Naive B cell (primary cell): ENCODE data around the gene ANXA2. TPM values are rescaled to one million over a fixed set of nuclear protein-coding genes. Genes with fewer than 3 reads are reported as not detected.
"Not testable (repeated sequence)": the region's sequence is repeated elsewhere in the genome, so short reads cannot be mapped to it uniquely, and the experiment has no call there.

Source experiments
- ATAC-seq, 2 donors: fragments of 150-1000 bp; cut with Tn5 transposase; 2 replicates each; pipeline ENCODE4 v1.10.0; 2021; ENCODE audit warnings: low read depth in 2 of 2, mild to moderate bottlenecking in 2 of 2, moderate library complexity in 2 of 2
- DNase-seq: peaks from one replicate; pipeline ENCODE4 v3.0.0; 2022
- H3K27ac Mint-ChIP-seq, 6 donors: one replicate each; pipeline ENCODE4 v1.8.0; 2020 to 2022; ENCODE audit warnings: mild to moderate bottlenecking in 6 of 6, mixed read lengths in 6 of 6, moderate library complexity in 5 of 6, inconsistent platforms in 2 of 6
- H3K27me3 Mint-ChIP-seq, 3 donors: one replicate each; pipeline ENCODE4 v1.8.0; 2021 to 2022; ENCODE audit warnings: mixed read lengths in 3 of 3, mild to moderate bottlenecking in 1 of 3
- H3K36me3 Mint-ChIP-seq, 2 donors: one replicate each; pipeline ENCODE4 v1.8.0; 2020 to 2022; ENCODE audit warnings: mixed read lengths in 2 of 2, inconsistent platforms in 1 of 2, mild to moderate bottlenecking in 1 of 2
- H3K4me1 Mint-ChIP-seq, 3 donors: one replicate each; pipeline ENCODE4 v1.8.0; 2020 to 2022; ENCODE audit warnings: mixed read lengths in 3 of 3, inconsistent platforms in 1 of 3, mild to moderate bottlenecking in 1 of 3, moderate library complexity in 1 of 3
- H3K4me3 Mint-ChIP-seq, 8 donors: one replicate each; pipeline ENCODE4 v1.8.0; 2020 to 2022; ENCODE audit warnings: mild to moderate bottlenecking in 8 of 8, mixed read lengths in 8 of 8, moderate library complexity in 8 of 8, inconsistent platforms in 2 of 8
- H3K9me3 Mint-ChIP-seq, 7 donors: one replicate each; pipeline ENCODE4 v1.8.0; 2020 to 2022; ENCODE audit warnings: mixed read lengths in 7 of 7, mild to moderate bottlenecking in 5 of 7, inconsistent platforms in 2 of 7, moderate library complexity in 1 of 7
- polyA plus RNA-seq, 6 donors: library from polyadenylated mRNA; unstranded; fragments of 300-500 nt; fragmentation: Illumina TruSeq; gene quantifications; one replicate each; pipeline ENCODE4 v1.2.3, GENCODE V29; 2021; ENCODE audit warnings: low read depth in 6 of 6

The ANXA2 gene
- polyA plus RNA-seq, 6 donors from 2014 or later, result 111 to 188 (median 148) TPM

DNA sequence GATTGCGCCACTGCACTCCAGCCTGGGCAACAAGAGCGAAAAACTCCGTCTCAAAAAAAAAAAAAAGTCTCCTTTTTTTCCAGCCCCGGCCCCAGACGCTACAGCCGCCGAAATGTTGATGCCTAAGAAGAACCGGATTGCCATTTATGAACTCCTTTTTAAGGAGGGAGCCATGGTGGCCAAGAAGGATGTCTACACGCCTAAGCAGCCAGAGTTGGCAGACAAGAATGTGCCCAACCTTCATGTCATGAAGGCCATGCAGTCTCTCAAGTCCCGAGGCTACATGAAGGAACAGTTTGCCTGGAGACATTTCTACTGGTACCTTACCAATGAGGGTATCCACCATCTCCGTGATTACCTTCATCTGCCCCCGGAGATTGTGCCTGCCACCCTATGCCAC, 6.6 kb upstream of the ANXA2 start:
- H3K9me3 Mint-ChIP-seq, DNase-seq, H3K36me3 Mint-ChIP-seq, ATAC-seq, H3K27me3 Mint-ChIP-seq, H3K27ac Mint-ChIP-seq: not testable (repeated sequence)
- Mint-ChIP-seq H3K4me3 (peak overlapping the region in 1 of 8 donors; percentile 35), H3K4me1 (peaks cover 11 to 19% (median 18%) of the 10 kb centered on the region in 3 donors)

DNA sequence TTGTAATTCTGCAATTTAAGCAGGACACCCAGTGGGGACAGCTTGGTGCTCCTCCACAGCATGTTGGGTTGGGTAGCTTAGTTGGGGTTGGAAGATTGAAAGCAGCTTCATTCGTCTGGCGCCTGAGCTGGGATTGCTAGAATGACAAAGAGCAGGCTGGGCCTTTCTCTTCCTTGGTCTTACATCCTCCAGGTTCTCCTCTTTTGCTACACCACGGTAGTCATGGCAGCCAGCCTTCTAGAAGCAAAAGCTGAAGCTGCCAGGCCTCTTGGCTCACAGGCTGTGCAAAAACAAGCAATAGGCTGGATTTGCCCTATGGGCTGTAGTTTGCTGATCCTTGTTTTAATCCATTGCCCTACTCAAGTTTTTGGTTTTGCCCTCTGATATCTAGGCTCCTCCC, 3.2 kb upstream of the ANXA2 start:
- Mint-ChIP-seq H3K27me3 (no peaks in the 10 kb centered on the region), H3K36me3 (no peaks in the 10 kb centered on the region), H3K4me1 (peaks cover 22 to 24% (median 23%) of the 10 kb centered on the region in 3 donors), H3K4me3 (peak overlapping the region in 2 of 8 donors; percentile 58 to 67), H3K9me3 (no peaks in the 10 kb centered on the region), H3K27ac (peak overlapping the region in 2 of 6 donors; percentile 33 to 87)
- DNase-seq (no peak), ATAC-seq (no peak)

DNA sequence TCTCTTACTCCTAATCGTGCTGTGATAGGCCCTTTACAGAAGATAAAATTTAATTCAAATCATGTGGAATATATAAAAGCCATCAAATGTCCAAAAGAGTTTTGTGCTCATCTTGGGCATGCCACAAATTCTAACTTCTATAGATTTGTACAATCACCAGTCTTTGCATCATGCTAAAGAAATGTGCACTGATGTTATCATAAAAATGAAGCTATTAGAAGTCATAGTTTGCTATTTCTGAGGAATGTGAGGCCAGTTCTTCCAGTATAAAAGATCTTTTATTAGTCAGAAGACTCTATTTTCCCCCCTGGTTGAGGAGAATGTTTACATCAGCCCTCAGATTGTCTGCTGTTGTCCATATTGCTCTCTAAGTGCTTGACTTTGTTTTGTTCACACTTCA, 2.1 kb upstream of the ANXA2 start:
- H3K4me1 Mint-ChIP-seq, result peaks cover 23 to 24% (median 23%) of the 10 kb centered on the region in 3 donors
- H3K4me3 Mint-ChIP-seq, result peak overlapping the region in 4 of 8 donors; percentile 87 to 96 (median 92)
- H3K9me3 Mint-ChIP-seq, result no peaks in the 10 kb centered on the region
- no peaks in the 10 kb centered on the region for H3K27me3 Mint-ChIP-seq
- DNase-seq, result no peak
- H3K36me3 Mint-ChIP-seq, result no peaks in the 10 kb centered on the region
- H3K27ac Mint-ChIP-seq, result no peak overlapping the region
- no peak for ATAC-seq

DNA sequence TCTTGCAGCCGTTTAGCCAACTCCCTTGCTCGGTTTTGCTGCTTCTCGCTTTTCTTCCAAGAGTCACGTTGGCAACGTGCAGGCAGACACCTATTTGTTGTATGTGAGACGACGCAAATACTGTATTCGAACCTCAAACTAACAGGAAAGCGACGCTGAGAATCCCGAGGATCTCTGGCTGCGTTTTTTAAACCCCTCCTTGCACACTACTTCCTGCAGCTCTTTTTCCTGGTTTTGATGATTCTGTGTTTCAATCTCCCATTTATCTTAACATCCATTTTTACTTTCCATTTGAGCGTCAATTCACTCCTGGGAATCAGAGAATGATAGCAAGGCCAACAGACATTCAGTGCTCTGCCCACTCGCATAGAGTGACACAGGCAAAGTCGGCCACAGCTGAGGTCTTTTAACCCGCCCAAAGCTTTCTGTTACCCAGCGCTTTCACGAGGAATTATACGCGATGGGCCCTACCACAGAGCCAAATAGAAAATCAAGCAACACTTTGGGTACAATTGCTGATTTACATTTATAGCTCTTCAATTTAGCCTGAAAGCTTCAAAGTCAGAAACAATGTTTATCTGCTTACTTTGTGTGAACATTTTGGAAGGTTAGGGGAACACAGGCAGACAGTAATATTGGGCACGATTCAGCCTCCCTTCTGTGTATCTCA, 1.6 kb upstream of the ANXA2 start:
- no peak for DNase-seq
- peak overlapping the region in 5 of 6 donors; percentile 6 to 97 (median 86) for H3K27ac Mint-ChIP-seq

DNA sequence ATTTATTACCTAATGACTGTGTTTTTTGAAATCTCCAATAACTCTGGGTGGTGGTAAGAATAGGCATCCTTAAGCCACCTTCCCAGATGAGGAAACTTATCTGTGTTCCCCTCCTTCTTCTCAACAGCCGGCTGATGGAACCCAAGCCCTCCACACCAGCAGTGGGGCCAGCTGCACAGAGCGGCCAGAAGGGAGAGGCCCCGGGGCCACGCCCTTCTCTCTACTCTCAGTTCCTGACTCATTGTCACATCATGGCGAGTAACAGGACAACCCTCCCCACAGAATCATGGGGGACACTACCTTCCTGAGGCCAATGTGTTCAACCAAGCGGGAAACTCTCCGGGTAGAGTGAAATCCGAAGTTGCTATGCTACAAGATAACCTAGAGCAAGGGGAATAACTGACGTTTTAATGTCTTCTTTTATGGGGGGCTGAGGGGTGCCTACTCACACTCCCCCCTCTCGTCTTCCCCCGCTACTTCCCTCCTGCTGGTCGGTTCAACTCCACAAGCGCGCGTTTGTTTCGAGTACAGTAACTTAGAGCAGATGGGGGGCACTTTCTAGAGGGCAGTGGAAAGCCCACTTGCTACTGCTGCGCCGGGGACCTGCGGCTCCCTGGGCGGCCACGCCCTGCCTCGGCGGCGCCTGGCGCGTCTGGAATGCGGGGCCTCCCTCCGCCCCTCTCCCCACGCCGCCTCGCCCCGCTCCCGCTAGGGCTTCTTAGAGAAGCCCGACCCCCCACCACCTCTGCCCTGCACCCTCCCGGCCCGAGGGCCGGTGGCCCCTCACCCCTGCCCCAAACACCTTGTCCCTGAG, 621 bp downstream of the ANXA2 start:
- H3K9me3 Mint-ChIP-seq, result no peaks in the 10 kb centered on the region
- peaks cover 0 to 13% of the 10 kb centered on the region in 2 donors for H3K36me3 Mint-ChIP-seq
- peak; percentile 29 for DNase-seq
- H3K27ac Mint-ChIP-seq, result peak overlapping the region in 4 of 6 donors; percentile 60 to 79 (median 68)
- peaks cover 23 to 30% (median 29%) of the 10 kb centered on the region in 3 donors for H3K4me1 Mint-ChIP-seq
- peak overlapping the region; percentile 85 to 92 (median 90) for H3K4me3 Mint-ChIP-seq
- peak; percentile 32 to 33 for ATAC-seq
- no peaks in the 10 kb centered on the region for H3K27me3 Mint-ChIP-seq

More for the DNA sequence above, 1.6 kb upstream of the ANXA2 start:
- no peak for ATAC-seq
- Mint-ChIP-seq H3K36me3 (no peaks in the 10 kb centered on the region), H3K9me3 (no peaks in the 10 kb centered on the region), H3K4me1 (peaks cover 23 to 24% (median 23%) of the 10 kb centered on the region in 3 donors), H3K4me3 (peak overlapping the region; percentile 87 to 96 (median 91)), H3K27me3 (no peaks in the 10 kb centered on the region)

DNA sequence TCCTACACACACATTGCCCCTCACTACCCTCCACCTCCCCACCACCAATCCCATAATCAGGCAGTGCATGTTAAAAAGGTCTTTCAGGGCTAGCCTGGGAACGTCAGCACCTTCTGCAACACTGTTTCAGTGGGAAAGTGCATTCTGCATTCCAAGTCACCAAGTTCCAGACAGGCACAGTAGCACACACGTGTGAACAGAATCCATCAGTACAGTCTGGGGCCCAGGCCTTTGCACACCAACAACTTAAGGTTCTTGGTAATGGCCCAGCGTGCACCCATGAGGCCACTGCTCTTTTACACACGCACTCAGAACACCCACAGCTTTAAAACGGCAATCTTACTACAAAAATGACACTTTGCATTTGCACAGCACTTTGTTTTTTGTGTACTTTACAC, 1.2 kb downstream of the ANXA2 start:
- Mint-ChIP-seq H3K36me3 (peaks cover 0 to 13% of the 10 kb centered on the region in 2 donors), H3K27ac (peak overlapping the region in 1 of 6 donors; percentile 79), H3K4me3 (peak overlapping the region; percentile 85 to 92 (median 90)), H3K9me3 (no peaks in the 10 kb centered on the region), H3K27me3 (no peaks in the 10 kb centered on the region), H3K4me1 (peaks cover 23 to 30% (median 29%) of the 10 kb centered on the region in 3 donors)
- DNase-seq (no peak), ATAC-seq (no peak)

DNA sequence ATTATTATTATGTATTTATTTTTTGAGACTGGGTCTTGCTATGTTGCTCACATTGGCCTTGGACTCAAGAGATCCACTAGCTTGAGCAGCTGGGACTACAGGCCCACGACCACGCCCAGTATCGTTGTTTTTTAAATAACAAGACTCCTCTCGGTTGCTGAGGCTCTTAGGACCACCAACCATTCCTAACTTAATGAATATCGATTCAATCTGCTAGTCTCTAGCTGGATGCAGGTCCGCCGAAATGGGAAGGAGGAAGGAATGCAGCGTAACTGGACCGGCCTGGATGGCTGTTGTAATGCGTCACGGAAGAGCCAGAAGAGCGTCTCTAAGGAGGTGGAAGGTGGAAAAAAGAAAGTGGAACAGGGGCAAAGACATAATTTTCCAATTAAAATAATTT, 1.7 kb downstream of the ANXA2 start:
- no peaks in the 10 kb centered on the region for H3K27me3 Mint-ChIP-seq

DNA sequence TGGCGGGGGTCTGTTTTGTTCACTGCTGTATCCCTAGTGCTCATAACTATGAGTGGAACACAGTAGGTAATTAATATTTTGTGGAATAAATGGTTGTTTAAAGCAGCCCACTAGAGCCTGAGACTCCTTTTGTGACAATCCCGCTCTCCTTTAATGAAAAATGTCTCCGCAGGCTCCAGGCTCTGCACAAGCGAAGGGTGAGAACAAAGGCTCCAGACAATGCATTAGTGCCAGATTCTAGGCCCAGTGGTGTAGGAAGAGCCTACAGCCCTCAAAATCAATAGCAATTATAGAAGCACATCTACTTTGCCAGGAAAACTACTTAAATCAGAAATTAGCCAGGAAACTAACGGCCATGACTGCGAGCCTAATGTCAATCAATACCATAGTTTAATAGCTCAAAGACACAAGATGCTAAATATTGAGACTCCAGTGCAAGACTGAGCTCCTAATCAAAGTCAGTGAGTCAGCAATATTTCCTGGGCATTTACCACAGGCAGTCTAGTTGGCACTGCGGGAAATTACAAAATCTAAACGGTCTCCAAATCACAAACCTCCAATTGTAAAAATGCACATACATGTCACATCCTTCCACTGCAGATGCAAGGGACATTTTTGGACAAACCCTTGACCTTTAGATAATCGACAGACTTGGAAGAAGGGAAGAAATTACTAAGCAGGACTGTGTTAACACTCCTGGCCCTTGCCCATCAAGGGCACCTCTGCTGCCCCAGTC, 2.3 kb downstream of the ANXA2 start:
- DNase-seq, result no peak
- Mint-ChIP-seq H3K4me1 (peaks cover 27 to 30% (median 29%) of the 10 kb centered on the region in 3 donors), H3K9me3 (no peaks in the 10 kb centered on the region), H3K36me3 (peaks cover 0 to 13% of the 10 kb centered on the region in 2 donors), H3K27ac (peak overlapping the region in 1 of 6 donors; percentile 1), H3K27me3 (no peaks in the 10 kb centered on the region), H3K4me3 (peak overlapping the region in 2 of 8 donors; percentile 92)
- no peak for ATAC-seq

More for the DNA sequence above, 1.7 kb downstream of the ANXA2 start:
- Mint-ChIP-seq H3K9me3 (no peaks in the 10 kb centered on the region), H3K36me3 (peaks cover 0 to 13% of the 10 kb centered on the region in 2 donors), H3K4me1 (peaks cover 24 to 30% (median 29%) of the 10 kb centered on the region in 3 donors), H3K27ac (peak overlapping the region in 1 of 6 donors; percentile 47), H3K4me3 (peak overlapping the region in 6 of 8 donors; percentile 63 to 92 (median 90))
- ATAC-seq, result no peak
- DNase-seq, result no peak

DNA sequence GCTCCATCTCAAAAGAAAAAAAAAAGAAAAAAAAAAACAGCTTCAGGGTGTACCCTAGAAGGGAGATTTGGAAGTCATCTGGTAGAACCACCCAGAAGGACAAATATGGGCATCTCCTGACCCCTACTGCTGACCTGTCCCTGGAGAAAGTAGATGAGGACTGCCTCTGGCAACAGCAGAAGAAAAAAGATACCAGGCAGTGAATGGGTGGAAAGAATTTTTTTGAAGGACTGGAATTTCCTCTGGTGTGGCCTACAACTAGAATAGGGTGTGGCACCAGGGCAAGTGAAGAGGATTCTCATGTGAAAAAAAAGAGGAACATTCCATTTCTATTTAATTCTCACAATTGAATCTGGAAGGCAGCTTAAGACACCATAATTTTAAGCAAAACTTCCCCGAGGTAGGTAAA, 3.1 kb downstream of the ANXA2 start:
- Mint-ChIP-seq H3K4me1 (peaks cover 29 to 37% (median 31%) of the 10 kb centered on the region in 3 donors), H3K27ac (peak overlapping the region in 1 of 6 donors; percentile 21), H3K27me3 (no peaks in the 10 kb centered on the region), H3K9me3 (no peaks in the 10 kb centered on the region), H3K36me3 (peaks cover 0 to 13% of the 10 kb centered on the region in 2 donors), H3K4me3 (peak overlapping the region in 1 of 8 donors; percentile 64)
- no peak for ATAC-seq
- no peak for DNase-seq

DNA sequence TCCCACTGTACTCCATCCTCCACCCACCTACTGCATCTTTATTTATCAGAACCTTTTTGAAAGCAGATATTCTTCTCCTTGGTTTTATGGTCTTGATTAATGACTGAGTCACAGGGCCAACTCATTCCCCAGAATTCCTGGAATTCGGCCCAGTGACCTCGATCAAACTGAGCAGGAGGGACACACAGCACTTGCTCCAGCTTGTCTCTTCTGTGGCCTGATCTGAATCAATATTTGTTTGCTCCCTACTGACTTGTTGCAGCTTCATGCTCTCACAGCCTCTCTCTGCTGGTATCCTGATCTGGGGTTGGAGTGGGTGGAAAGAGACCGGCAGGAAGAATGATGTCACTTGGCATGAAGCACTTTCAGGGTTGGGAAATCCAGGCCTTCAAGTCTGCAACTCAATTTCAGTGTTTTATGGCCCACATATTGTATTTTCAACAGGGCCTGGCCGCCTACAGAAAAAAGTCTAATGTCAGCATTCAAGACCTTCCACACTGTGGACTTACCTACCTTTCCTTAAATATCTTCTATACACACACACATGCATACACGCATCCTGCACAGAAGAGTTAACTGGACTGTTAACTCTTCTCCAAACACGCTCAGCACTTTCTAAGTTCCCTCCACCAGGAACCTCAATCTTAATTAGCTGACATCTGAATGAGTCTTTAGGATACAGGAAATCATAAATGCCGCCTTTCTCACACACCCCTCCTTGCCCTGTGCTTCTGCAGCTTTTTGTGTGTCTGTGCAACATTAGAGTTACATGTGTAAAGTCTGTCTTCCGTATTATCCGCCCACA, 4.6 kb downstream of the ANXA2 start:
- Mint-ChIP-seq H3K4me3 (no peak overlapping the region), H3K27ac (peak overlapping the region in 1 of 6 donors; percentile 46), H3K9me3 (no peaks in the 10 kb centered on the region), H3K36me3 (peaks cover 0 to 13% of the 10 kb centered on the region in 2 donors), H3K4me1 (peaks cover 21 to 28% (median 25%) of the 10 kb centered on the region in 3 donors), H3K27me3 (no peaks in the 10 kb centered on the region)
- no peak for ATAC-seq
- no peak for DNase-seq

DNA sequence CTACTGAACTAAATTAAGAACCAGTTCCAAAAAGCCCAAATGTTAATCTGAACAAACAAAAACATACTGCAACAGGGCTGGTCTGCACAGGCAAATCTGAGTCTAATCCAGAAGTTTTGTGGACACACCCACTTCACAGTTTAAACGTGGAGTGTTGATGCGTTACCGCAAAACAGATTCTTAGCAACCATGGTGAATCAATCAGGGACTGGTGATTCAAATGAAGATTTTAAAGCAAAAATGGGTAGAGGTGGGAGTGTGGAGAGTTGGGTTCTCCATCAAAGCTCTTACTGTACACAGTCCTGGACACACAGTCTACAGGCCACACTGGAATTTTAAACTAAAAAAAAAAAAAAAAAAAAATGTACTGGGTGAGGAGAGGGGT, 5.2 kb downstream of the ANXA2 start:
- no peak overlapping the region for H3K27ac Mint-ChIP-seq
- peaks cover 0 to 13% of the 10 kb centered on the region in 2 donors for H3K36me3 Mint-ChIP-seq
- H3K4me3 Mint-ChIP-seq, result no peak overlapping the region
- no peaks in the 10 kb centered on the region for H3K9me3 Mint-ChIP-seq
- DNase-seq, result no peak
- ATAC-seq, result no peak
- peaks cover 21 to 27% (median 25%) of the 10 kb centered on the region in 3 donors for H3K4me1 Mint-ChIP-seq
- no peaks in the 10 kb centered on the region for H3K27me3 Mint-ChIP-seq

DNA sequence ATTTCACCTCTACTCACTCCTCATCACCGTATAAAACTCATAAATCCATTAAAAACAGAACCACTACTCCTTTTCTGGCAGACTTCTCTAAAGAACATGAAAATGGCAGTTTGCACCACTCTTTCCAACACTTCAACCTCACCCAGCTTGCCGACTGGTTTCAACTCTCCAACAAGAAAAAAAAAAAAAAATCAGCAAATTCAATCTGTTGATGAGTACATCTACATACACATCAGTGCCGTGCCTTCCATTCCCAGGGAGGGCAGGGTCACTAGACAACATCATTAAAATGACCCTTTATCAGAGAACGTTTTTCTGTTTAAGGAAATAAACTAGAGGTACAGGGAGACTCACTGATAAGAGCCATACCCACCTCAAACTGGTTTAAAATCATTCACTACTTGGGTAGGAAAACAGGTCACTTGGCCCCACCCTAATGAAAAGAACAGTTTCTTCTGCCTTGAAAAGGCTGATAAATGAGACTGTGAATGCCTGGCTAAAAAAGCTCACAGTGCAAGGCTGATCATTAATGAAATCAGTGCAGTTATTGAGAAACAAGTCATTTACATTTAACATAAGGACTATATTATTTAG, 6.0 kb downstream of the ANXA2 start:
- H3K36me3 Mint-ChIP-seq, result peaks cover 0 to 13% of the 10 kb centered on the region in 2 donors
- ATAC-seq, result no peak
- H3K27me3 Mint-ChIP-seq, result no peaks in the 10 kb centered on the region
- H3K4me1 Mint-ChIP-seq, result peaks cover 17 to 25% (median 22%) of the 10 kb centered on the region in 3 donors
- H3K27ac Mint-ChIP-seq, result peak overlapping the region in 1 of 6 donors; percentile 66
- H3K4me3 Mint-ChIP-seq, result no peak overlapping the region
- no peaks in the 10 kb centered on the region for H3K9me3 Mint-ChIP-seq
- DNase-seq, result no peak
